ENCODE data around the gene NPEPPS.

DNA sequence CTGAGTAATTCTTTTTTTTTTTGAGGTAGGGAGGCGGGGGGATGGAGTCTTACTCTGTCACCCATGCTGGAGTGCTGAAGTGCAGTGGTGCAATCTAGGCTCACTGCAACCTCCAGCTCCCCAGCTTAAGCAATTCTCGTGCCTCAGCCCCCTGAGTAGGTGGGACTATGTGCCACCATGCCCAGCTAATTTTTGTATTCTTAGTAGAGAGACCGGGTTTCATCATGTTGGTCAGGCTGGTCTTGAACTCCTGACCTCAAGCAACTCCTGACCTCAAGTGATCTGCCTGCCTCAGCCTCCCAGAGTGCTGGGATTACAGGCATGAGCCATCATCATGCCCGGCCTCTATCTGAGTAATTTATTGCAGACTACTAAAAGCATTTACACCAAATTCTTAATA is 138.2 kb downstream of the NPEPPS start:
- TF ChIP-seq EZH2phosphoT487 (IDR thresholded peaks at IDR 0.05; ENCODE audit: insufficient read depth, low read depth) (no peak), EZH2 (IDR thresholded peaks at IDR 0.05; ENCODE audit: insufficient read depth, poor library complexity, severe bottlenecking) (no peak)

Measured in GM23248 (cell line).